SU-DHL-6 (cell line): ENCODE measurements around the gene TMOD2.

ENCODE experiments used
- CTCF ChIP-seq: fragments of 200-600 bp; sonication (generic); IDR thresholded peaks from one replicate; pipeline ENCODE4 v1.5.1; 2017; ENCODE audit warnings: antibody characterized with exemption, mild to moderate bottlenecking, low read length, moderate library complexity; ENCODE audit not compliant: insufficient read depth, poor library complexity, severe bottlenecking
- EZH2phosphoT487 ChIP-seq: fragments of 200-600 bp; sonication (generic), shearing (Covaris generic); conservative IDR thresholded peaks from 2 replicates; pipeline ENCODE4 v1.6.1; 2018; ENCODE audit warnings: mild to moderate bottlenecking, antibody characterized with exemption, low read length, moderate library complexity, mixed read lengths

- no peak for TF ChIP-seq CTCF
- no peak for TF ChIP-seq EZH2phosphoT487
Observed at GRCh38 chr15:51855612-51856011, 104.2 kb downstream of the TMOD2 start.
